Measurements from ENCODE around the gene GRIN2A. TPM values are rescaled to one million over a fixed set of nuclear protein-coding genes. Genes with fewer than 3 reads are reported as not detected.

Gene GRIN2A
- total RNA-seq, 4 donors from 2014 or later, result 0.19 to 0.56 (median 0.35) TPM

GRCh38 chr16:9869776-9870175, 312.5 kb downstream of the GRIN2A start:
- H3K4me1 ChIP-seq, result no peaks in the 10 kb centered on the region
- WGBS, 2 donors, result 74 to 89% methylated on average over 3 of the region's 3 CpGs
- H3K4me3 ChIP-seq, result no peak overlapping the region
- no peaks in the 10 kb centered on the region for H3K36me3 ChIP-seq
- intact Hi-C loops (cut with DNase I), result no loop called here
- H3K27me3 ChIP-seq, result no peaks in the 10 kb centered on the region
- TF ChIP-seq POLR2A (IDR thresholded peaks at IDR 0.05), result no peak
- TF ChIP-seq CTCF (IDR thresholded peaks at IDR 0.05), result no peak
- no peak for DNase-seq
- no peaks in the 10 kb centered on the region for H3K9me3 ChIP-seq
- H3K27ac ChIP-seq, result no peak overlapping the region

- intact Hi-C loops (cut with DNase I), result no loop called here
- TF ChIP-seq CTCF (IDR thresholded peaks at IDR 0.05) (no peak), POLR2A (IDR thresholded peaks at IDR 0.05) (no peak)
- H3K27me3 ChIP-seq, result no peaks in the 10 kb centered on the region
- H3K9me3 ChIP-seq, result no peaks in the 10 kb centered on the region
- H3K4me1 ChIP-seq, result no peaks in the 10 kb centered on the region
- DNase-seq, result no peak
- H3K27ac ChIP-seq, result no peak overlapping the region
- no peak overlapping the region for H3K4me3 ChIP-seq
- no peaks in the 10 kb centered on the region for H3K36me3 ChIP-seq
- 45 to 80% methylated on average over 1 of the region's 2 CpGs for WGBS, 2 donors
Measured at GRCh38 chr16:9868606-9869149, 313.6 kb downstream of the GRIN2A start.

- intact Hi-C loops (cut with DNase I), result no loop called here
- WGBS, 2 donors, result 81 to 92% methylated on average over 1 of the region's 1 CpG
- Histone ChIP-seq H3K4me3 (no peak overlapping the region), H3K4me1 (no peaks in the 10 kb centered on the region), H3K27me3 (no peaks in the 10 kb centered on the region), H3K9me3 (no peaks in the 10 kb centered on the region), H3K27ac (no peak overlapping the region), H3K36me3 (no peaks in the 10 kb centered on the region)
- no peak for TF ChIP-seq POLR2A (IDR thresholded peaks at IDR 0.05)
- TF ChIP-seq CTCF (IDR thresholded peaks at IDR 0.05), result no peak
- DNase-seq, result no peak
Measured at GRCh38 chr16:9867176-9867575, 315.1 kb downstream of the GRIN2A start.

- Histone ChIP-seq H3K9me3 (no peaks in the 10 kb centered on the region), H3K36me3 (no peaks in the 10 kb centered on the region), H3K27me3 (no peaks in the 10 kb centered on the region), H3K27ac (no peak overlapping the region), H3K4me1 (no peaks in the 10 kb centered on the region), H3K4me3 (no peak overlapping the region)
- no peak for TF ChIP-seq POLR2A (IDR thresholded peaks at IDR 0.05)
- no peak for TF ChIP-seq CTCF (IDR thresholded peaks at IDR 0.05)
- 71 to 72% methylated on average over 2 to 3 of the region's 3 CpGs for WGBS, 2 donors
- DNase-seq, result no peak
- intact Hi-C loops (cut with DNase I), result no loop called here
Measured at GRCh38 chr16:9864461-9864860, 317.8 kb downstream of the GRIN2A start.

- Histone ChIP-seq H3K36me3 (no peaks in the 10 kb centered on the region), H3K9me3 (no peaks in the 10 kb centered on the region), H3K27ac (no peak overlapping the region), H3K27me3 (no peaks in the 10 kb centered on the region), H3K4me3 (no peak overlapping the region), H3K4me1 (no peaks in the 10 kb centered on the region)
- DNase-seq, result no peak
- TF ChIP-seq POLR2A (IDR thresholded peaks at IDR 0.05) (no peak), CTCF (IDR thresholded peaks at IDR 0.05) (no peak)
- WGBS, 2 donors, result 60 to 78% methylated on average over 4 of the region's 4 CpGs
- intact Hi-C loops (cut with DNase I), result no loop called here
Measured at GRCh38 chr16:9862327-9862726, 319.9 kb downstream of the GRIN2A start.
